KOPT-K1 (cell line): ENCODE results near the gene ACSL1.

Experiments used
- H3K27ac ChIP-seq: fragments of 200-600 bp; sonication (generic); 2 replicates; pipeline ENCODE4 v1.5.1; 2016; ENCODE audit warnings: antibody characterized with exemption, mild to moderate bottlenecking, low read depth, low read length; ENCODE audit not compliant: poor library complexity, severe bottlenecking
- H3K36me3 ChIP-seq: fragments of 200-600 bp; sonication (generic); 2 replicates; pipeline ENCODE4 v1.5.1; 2017; ENCODE audit warnings: antibody characterized with exemption, mild to moderate bottlenecking, low read length, moderate library complexity; ENCODE audit not compliant: insufficient read depth
- H3K9me3 ChIP-seq: fragments of 200-600 bp; sonication (generic); 2 replicates; pipeline ENCODE4 v1.5.1; 2017; ENCODE audit warnings: antibody characterized with exemption, low read length, mild to moderate bottlenecking; ENCODE audit not compliant: insufficient read depth, poor library complexity, severe bottlenecking

Gene ACSL1

DNA sequence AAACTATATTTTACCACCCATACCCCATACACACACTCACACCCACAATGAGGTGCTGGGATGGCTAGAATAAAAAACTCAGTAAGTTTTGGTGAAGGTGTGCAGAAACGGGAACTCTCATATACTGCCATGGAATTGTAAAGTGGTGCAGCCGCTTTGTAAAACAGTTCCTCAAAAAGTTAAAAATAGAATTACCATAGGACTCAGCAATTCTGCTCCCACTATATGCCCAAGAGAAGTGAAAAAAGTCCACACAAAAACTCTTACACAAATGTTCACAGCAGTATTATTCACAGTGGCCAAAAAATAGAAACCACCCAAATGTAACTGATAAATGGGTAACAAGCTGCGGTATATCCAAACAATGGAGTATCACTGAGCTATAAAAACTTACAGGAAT lies 98.3 kb downstream of the ACSL1 start:
- Histone ChIP-seq H3K27ac (no peak overlapping the region), H3K36me3 (peaks cover 99% of the 10 kb centered on the region), H3K9me3 (no peaks in the 10 kb centered on the region)

DNA sequence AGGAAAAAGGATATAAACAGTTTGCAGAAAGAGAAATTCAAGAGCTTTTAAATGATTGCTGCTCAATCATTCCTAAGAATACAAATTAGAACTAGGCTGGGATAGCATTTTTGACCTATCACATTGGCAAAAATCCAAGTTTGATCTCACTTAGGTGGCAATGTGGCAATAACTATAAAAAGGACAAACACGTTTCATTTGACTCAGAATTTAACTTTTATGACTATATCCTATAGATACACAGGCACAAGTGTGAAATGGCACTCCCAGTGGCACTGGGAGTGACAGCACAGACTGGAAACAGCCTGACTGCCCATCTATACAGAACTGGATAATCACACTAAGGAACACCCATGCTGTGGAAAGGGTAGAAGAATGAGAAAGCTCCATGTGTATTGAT lies 103.0 kb downstream of the ACSL1 start:
- no peak overlapping the region for H3K27ac ChIP-seq
- H3K9me3 ChIP-seq: no peaks in the 10 kb centered on the region
- H3K36me3 ChIP-seq: peaks cover 99% of the 10 kb centered on the region

GRCh38 chr4:184721254-184721653 lies 104.5 kb downstream of the ACSL1 start:
- peaks cover 100% of the 10 kb centered on the region for H3K36me3 ChIP-seq
- no peaks in the 10 kb centered on the region for H3K9me3 ChIP-seq
- H3K27ac ChIP-seq: no peak overlapping the region

- Histone ChIP-seq H3K9me3 (no peaks in the 10 kb centered on the region), H3K36me3 (peaks cover 100% of the 10 kb centered on the region), H3K27ac (no peak overlapping the region)
Measured at GRCh38 chr4:184719407-184719806, 106.4 kb downstream of the ACSL1 start.

- Histone ChIP-seq H3K36me3 (peaks cover 100% of the 10 kb centered on the region), H3K9me3 (no peaks in the 10 kb centered on the region), H3K27ac (no peak overlapping the region)
Measured at GRCh38 chr4:184715526-184715925, 110.2 kb downstream of the ACSL1 start.

- peaks cover 100% of the 10 kb centered on the region for H3K36me3 ChIP-seq
- no peak overlapping the region for H3K27ac ChIP-seq
- peaks cover 13% of the 10 kb centered on the region for H3K9me3 ChIP-seq
Measured at GRCh38 chr4:184713887-184714286, 111.9 kb downstream of the ACSL1 start.

GRCh38 chr4:184712322-184712721 lies 113.4 kb downstream of the ACSL1 start:
- H3K27ac ChIP-seq: no peak overlapping the region

GRCh38 chr4:184706453-184706852 lies 119.3 kb downstream of the ACSL1 start:
- Histone ChIP-seq H3K9me3 (peaks cover 17% of the 10 kb centered on the region), H3K36me3 (peaks cover 99% of the 10 kb centered on the region), H3K27ac (no peak overlapping the region)

More at GRCh38 chr4:184712322-184712721, 113.4 kb downstream of the ACSL1 start:
- H3K36me3 ChIP-seq: peaks cover 100% of the 10 kb centered on the region
- H3K9me3 ChIP-seq: peaks cover 17% of the 10 kb centered on the region

DNA sequence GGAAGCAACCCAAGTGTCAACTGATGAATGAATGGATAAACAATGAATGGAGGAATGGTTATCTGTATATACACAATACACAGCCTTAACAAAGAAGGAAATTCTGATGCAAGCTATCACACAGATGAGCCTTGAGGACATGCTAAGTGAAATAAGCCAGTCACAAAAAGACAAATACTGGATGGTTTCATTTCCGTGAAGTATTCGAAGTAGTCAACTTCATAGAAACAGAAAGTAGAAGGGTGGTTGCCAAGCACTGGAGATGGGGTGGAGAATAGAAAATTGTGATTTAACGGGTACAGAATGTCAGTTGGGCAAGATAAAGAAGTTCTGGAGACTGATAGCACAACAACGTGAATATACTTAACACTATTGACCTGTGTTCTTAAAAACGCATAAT lies 120.1 kb downstream of the ACSL1 start:
- no peak overlapping the region for H3K27ac ChIP-seq
- peaks cover 17% of the 10 kb centered on the region for H3K9me3 ChIP-seq
- H3K36me3 ChIP-seq: peaks cover 99% of the 10 kb centered on the region
